HG03342 (cell line): ENCODE data around the gene AK3.
"Not testable (repeated sequence)": the region's sequence is repeated elsewhere in the genome, so short reads cannot be mapped to it uniquely, and the experiment has no call there.

Source experiments
- ATAC-seq: cut with Tn5 transposase; IDR thresholded peaks from one replicate; pipeline ENCODE4 v1.9.1; 2021; ENCODE audit warnings: mild to moderate bottlenecking, moderate library complexity; ENCODE audit not compliant: unreplicated experiment

The AK3 gene

GRCh38 chr9:4669890-4670289 lies 71.1 kb downstream of the AK3 start:
- no peak for ATAC-seq

GRCh38 chr9:4668604-4669003 lies 72.4 kb downstream of the AK3 start:
- no peak for ATAC-seq

- ATAC-seq: no peak
Measured at GRCh38 chr9:4667681-4668080, 73.3 kb downstream of the AK3 start.

- peak; percentile 31 for ATAC-seq
Measured at GRCh38 chr9:4666042-4666699, 74.8 kb downstream of the AK3 start, which contains the start of gene SPATA6L. SPATA6L (minus strand) TSS chr9:4666480; CDS start chr9:4666250, 230 bp downstream.

- ATAC-seq: no peak
Measured at GRCh38 chr9:4665357-4665756, 75.6 kb downstream of the AK3 start.

GRCh38 chr9:4663956-4664355 lies 77.0 kb downstream of the AK3 start:
- no peak for ATAC-seq

GRCh38 chr9:4662989-4663792 lies 77.8 kb downstream of the AK3 start:
- ATAC-seq: no peak

- ATAC-seq: peak; percentile 85
Measured at GRCh38 chr9:4662108-4662988, 78.7 kb downstream of the AK3 start, which contains the start of gene PLPP6. PLPP6 (plus strand) TSS chr9:4662294; CDS start chr9:4662376, 82 bp downstream.

- no peak for ATAC-seq
Measured at GRCh38 chr9:4661611-4662010, 79.4 kb downstream of the AK3 start.

- ATAC-seq: no peak
Measured at GRCh38 chr9:4661165-4661564, 79.8 kb downstream of the AK3 start.

GRCh38 chr9:4660665-4661064 lies 80.3 kb downstream of the AK3 start:
- ATAC-seq: not testable (repeated sequence)
